RWPE1 (cell line): Measurements from ENCODE around the gene TEN1.

Experiments used
- CTCF ChIA-PET: fragments of 350-600 bp; sonication (Branson Sonifier 250); formaldehyde crosslinking; extraction: SDS; loops from one replicate; lab custom pipeline; 2021; lab: Yijun Ruan, JAX
- POLR2A ChIA-PET: fragments of 400-600 bp; formaldehyde crosslinking; extraction: SDS; loops from one replicate; lab custom pipeline; 2020; ENCODE audit warnings: antibody characterized with exemption; ENCODE audit not compliant: low non-redundant PET; lab: Yijun Ruan, JAX
- DNase-seq: peaks from one replicate; pipeline ENCODE4 v3.0.0; 2012; ENCODE audit warnings: low spot score
- H3K27ac ChIP-seq: fragments of 450-650 bp; 2 replicates; pipeline ENCODE4 v1.5.1; 2017
- TF ChIP-seq, protein P1 (sequence below): fragments of 450-650 bp; conservative IDR thresholded peaks from 2 replicates; pipeline ENCODE4 v1.5.1; 2017; ENCODE audit warnings: low read depth, mild to moderate bottlenecking

The TEN1 gene

GRCh38 chr17:76008630-76009425, 29.8 kb downstream of the TEN1 start:
- CTCF ChIA-PET: interaction anchor here (1.1 to 1.6 kb wide), 2 partner anchors 99 to 104 kb away, joined by 3 to 4 read pairs; partner anchors contain the start of gene MRPL38

DNA sequence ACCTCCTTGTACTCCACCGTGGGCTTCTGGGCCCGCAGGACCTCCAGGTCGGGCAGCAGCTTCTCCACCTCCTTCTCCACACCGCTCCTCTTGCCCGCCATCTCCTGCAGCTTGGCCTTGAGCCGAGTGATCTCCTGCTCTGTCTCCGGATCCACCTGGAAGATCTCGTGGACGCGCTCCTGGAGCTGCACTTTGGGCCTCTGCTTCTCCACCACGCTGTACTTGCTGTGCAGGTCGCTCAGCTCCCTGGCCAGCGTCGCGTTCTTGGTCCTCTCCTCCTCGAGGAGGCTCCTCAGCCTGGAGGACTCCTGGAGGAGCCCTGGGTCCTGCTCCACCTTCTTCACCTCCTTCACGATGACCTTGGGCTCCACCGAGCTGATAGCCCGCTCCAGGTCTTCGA, 30.4 kb downstream of the TEN1 start:
- DNase-seq: no peak
- ChIA-PET POLR2A (no interaction called here), CTCF (interaction anchor here (0.7 to 1.6 kb wide), 2 partner anchors 105 to 113 kb away, joined by 3 to 4 read pairs; partner anchors contain the start of gene MRPL38)
- no peak overlapping the region for H3K27ac ChIP-seq
- TF ChIP-seq, protein P1, sequence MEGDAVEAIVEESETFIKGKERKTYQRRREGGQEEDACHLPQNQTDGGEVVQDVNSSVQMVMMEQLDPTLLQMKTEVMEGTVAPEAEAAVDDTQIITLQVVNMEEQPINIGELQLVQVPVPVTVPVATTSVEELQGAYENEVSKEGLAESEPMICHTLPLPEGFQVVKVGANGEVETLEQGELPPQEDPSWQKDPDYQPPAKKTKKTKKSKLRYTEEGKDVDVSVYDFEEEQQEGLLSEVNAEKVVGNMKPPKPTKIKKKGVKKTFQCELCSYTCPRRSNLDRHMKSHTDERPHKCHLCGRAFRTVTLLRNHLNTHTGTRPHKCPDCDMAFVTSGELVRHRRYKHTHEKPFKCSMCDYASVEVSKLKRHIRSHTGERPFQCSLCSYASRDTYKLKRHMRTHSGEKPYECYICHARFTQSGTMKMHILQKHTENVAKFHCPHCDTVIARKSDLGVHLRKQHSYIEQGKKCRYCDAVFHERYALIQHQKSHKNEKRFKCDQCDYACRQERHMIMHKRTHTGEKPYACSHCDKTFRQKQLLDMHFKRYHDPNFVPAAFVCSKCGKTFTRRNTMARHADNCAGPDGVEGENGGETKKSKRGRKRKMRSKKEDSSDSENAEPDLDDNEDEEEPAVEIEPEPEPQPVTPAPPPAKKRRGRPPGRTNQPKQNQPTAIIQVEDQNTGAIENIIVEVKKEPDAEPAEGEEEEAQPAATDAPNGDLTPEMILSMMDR: no peak

More at GRCh38 chr17:76008630-76009425, 29.8 kb downstream of the TEN1 start:
- no peak for DNase-seq
- POLR2A ChIA-PET: interaction anchor here (0.6 kb wide), 1 partner anchor 132 kb away, joined by 3 read pairs; no protein-coding TSS in a partner anchor
- no peak overlapping the region for H3K27ac ChIP-seq
- TF ChIP-seq, protein P1: no peak

DNA sequence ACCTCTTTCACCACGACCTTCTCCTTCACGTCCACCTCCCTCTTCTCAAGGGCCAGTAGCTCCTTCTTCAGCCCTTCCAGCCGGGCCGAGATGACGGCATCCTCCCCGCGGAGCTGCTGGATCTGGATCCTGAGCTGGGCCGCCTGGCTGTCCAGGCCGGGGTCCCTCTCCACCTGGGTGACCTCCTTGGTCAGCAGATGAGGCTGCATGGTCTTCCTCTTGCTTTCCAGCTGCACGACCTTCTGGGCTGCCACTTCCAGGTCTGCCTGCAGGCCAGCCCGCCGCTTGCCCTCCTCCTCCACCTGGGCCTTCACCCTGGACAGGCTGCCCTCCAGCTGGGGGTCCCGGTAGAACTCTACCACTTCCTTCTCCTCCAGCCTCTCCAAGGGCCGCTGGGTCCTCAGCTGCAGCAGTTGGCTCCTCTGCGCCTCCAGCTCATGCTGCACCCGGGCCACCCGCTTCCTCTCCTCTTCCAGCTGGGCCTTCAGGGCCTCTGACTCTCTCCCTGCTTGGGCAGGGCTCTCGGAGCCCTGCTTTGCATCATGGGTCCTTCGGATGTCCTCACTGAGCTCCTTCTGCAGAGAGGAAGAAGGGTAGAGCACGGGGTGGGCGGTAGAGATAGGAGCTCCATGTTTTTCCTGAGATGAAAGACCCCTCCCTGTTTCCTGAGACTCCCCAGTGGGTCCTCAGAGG, 31.1 kb downstream of the TEN1 start:
- TF ChIP-seq, protein P1: no peak
- POLR2A ChIA-PET: no interaction called here

DNA sequence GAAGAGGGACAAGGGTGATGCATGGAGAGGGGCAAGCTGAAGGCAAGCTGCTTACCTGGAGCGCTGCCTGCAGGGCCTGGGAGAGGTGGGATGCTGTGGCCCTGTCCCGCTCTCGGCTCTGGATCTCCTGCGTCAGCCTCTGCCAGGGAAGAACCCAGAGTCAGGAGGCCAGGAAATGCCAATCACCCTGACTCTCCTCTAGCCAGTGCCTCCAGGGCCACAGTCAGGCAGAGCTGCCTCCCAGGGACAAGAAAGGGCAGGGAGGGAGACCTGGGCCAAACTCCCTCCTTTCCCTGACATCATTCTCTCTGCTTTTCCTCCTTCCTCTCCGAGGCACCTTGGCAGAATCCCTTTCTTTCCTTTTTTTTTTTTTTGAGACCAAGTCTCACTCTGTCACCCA, 32.9 kb downstream of the TEN1 start:
- DNase-seq: no peak
- POLR2A ChIA-PET: no interaction called here
- H3K27ac ChIP-seq: peak overlapping the region; percentile 21; the same call in 1 of the 2 replicates
- TF ChIP-seq, protein P1: no peak
- CTCF ChIA-PET: interaction anchor here (0.9 to 1.8 kb wide), 2 partner anchors 12 to 268 kb away, joined by 5 read pairs; partner anchors contain the start of gene CDK3

More for the DNA sequence above, 31.1 kb downstream of the TEN1 start:
- DNase-seq: no peak
- CTCF ChIA-PET: interaction anchor here (0.7 to 1.1 kb wide), 2 partner anchors 10 to 114 kb away, joined by 3 to 5 read pairs; partner anchors contain the start of gene CDK3
- no peak overlapping the region for H3K27ac ChIP-seq

- CTCF ChIA-PET: interaction anchor here (0.6 to 1.8 kb wide), 11 partner anchors 10 to 1215 kb away, joined by 3 to 20 read pairs (median 4); partner anchors contain the start of gene CDK3
Measured at GRCh38 chr17:76013377-76013932, 34.4 kb downstream of the TEN1 start.

More at GRCh38 chr17:76013377-76013932, 34.4 kb downstream of the TEN1 start:
- DNase-seq: no peak
- H3K27ac ChIP-seq: peak overlapping the region; percentile 6; the same call in 1 of the 2 replicates
- POLR2A ChIA-PET: no interaction called here
- TF ChIP-seq, protein P1: no peak
